ENCODE results near the gene C9orf43. TPM values are rescaled to one million over a fixed set of nuclear protein-coding genes. Genes with fewer than 3 reads are reported as not detected.

C9orf43 gene
- total and polyA plus RNA-seq, 2 donors (not counting 3 experiments of a cell fraction or from before 2014, with no cell fraction given) = 0.25 to 0.66 TPM

GRCh38 chr9:113368348-113368981 is 42.1 kb upstream of the C9orf43 start:
- H3K4me3 ChIP-seq (replicated peaks in 1 of 3; ENCODE audit: insufficient read depth in 1 of 3, low read depth in 1 of 3, low read length in 3 of 3) = no peak overlapping the region
- peaks cover 0 to 3% of the 10 kb centered on the region in 2 experiments for H3K36me3 ChIP-seq (ENCODE audit: control insufficient read depth in 2 of 2, extremely low read depth in 1 of 2, insufficient read depth in 2 of 2, low read length in 2 of 2)
- POLR2A ChIA-PET = no interaction called here
- BruUV-seq (replicated peaks) = no TSS peak
- no peak for DNase-seq (ENCODE audit: low read depth, low spot score)
- H3K9ac ChIP-seq (replicated peaks; ENCODE audit: extremely low read depth, insufficient read depth, low read length) = no peak overlapping the region
- TF ChIP-seq JUN (IDR thresholded peaks at IDR 0.05; ENCODE audit: borderline replicate concordance, insufficient read depth, insufficient read length, low read depth) (no peak), POLR2A (IDR thresholded peaks at IDR 0.05; ENCODE audit: low read depth, low read length) (no peak), POLR2AphosphoS5 (IDR thresholded peaks at IDR 0.05; ENCODE audit: insufficient read depth, low read depth, low read length) (no peak), EZH2 (IDR thresholded peaks at IDR 0.05; ENCODE audit: borderline replicate concordance, low read depth, low read length, severe bottlenecking) (no peak), FOS (IDR thresholded peaks at IDR 0.05; ENCODE audit: borderline replicate concordance, insufficient read depth, low read length) (no peak), MYC (IDR thresholded peaks at IDR 0.05; ENCODE audit: low read depth, low read length) (no peak), GATA2 (IDR thresholded peaks at IDR 0.05; ENCODE audit: insufficient read depth, insufficient read length, low read depth, low read length) (no peak)
- TF ChIP-seq, protein P1, sequence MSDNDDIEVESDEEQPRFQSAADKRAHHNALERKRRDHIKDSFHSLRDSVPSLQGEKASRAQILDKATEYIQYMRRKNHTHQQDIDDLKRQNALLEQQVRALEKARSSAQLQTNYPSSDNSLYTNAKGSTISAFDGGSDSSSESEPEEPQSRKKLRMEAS (IDR thresholded peaks at IDR 0.05; ENCODE audit: insufficient read depth, insufficient read length) = no peak
- TF ChIP-seq, protein P2, sequence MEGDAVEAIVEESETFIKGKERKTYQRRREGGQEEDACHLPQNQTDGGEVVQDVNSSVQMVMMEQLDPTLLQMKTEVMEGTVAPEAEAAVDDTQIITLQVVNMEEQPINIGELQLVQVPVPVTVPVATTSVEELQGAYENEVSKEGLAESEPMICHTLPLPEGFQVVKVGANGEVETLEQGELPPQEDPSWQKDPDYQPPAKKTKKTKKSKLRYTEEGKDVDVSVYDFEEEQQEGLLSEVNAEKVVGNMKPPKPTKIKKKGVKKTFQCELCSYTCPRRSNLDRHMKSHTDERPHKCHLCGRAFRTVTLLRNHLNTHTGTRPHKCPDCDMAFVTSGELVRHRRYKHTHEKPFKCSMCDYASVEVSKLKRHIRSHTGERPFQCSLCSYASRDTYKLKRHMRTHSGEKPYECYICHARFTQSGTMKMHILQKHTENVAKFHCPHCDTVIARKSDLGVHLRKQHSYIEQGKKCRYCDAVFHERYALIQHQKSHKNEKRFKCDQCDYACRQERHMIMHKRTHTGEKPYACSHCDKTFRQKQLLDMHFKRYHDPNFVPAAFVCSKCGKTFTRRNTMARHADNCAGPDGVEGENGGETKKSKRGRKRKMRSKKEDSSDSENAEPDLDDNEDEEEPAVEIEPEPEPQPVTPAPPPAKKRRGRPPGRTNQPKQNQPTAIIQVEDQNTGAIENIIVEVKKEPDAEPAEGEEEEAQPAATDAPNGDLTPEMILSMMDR (IDR thresholded peaks at IDR 0.05; ENCODE audit: extremely low read depth in 1 of 2, insufficient read depth in 1 of 2, low read depth in 1 of 2, low read length in 2 of 2) = no peak
- intact Hi-C loops (cut with micrococcal nuclease) = no loop called here
- H4K20me1 ChIP-seq (replicated peaks; ENCODE audit: control insufficient read depth, extremely low read depth, insufficient read depth, low read length) = no peaks in the 10 kb centered on the region
- no peaks in the 10 kb centered on the region for H3K9me3 ChIP-seq (replicated peaks; ENCODE audit: control insufficient read depth, insufficient read depth, low read length)
- H3K79me2 ChIP-seq (ENCODE audit: control insufficient read depth, insufficient read depth, low read length) = no peaks in the 10 kb centered on the region
- H3K27me3 ChIP-seq (ENCODE audit: control insufficient read depth in 2 of 2, insufficient read depth in 2 of 2, low read length in 2 of 2) = no peaks in the 10 kb centered on the region
- H3K9me1 ChIP-seq (replicated peaks; ENCODE audit: control insufficient read depth, extremely low read depth, insufficient read depth, low read length) = no peaks in the 10 kb centered on the region
- no peak overlapping the region for H3K4me2 ChIP-seq (ENCODE audit: insufficient read depth, low read length)
- H3K27ac ChIP-seq (ENCODE audit: insufficient read depth, low read depth, low read length) = no peak overlapping the region
- no peak for FAIRE-seq
- CTCF ChIA-PET = interaction anchor here (1.8 kb wide), 1 partner anchor 33 kb away, joined by 5 read pairs; the partner anchor contains the start of gene ALAD
- dilution Hi-C loops (cut with MboI; ENCODE audit: extremely low pct_ligation_motif_present, low sequenced_read_pairs) = no loop called here
- no peak overlapping the region for H2AFZ ChIP-seq (ENCODE audit: low read depth, low read length)
- H3K4me1 ChIP-seq (ENCODE audit: control insufficient read depth, extremely low read depth, insufficient read depth, low read length) = no peaks in the 10 kb centered on the region
